Stimulated activated CD8-positive, alpha-beta memory T cell treated with anti-CD3 and anti-CD28 coated beads, Interleukin-4, amount 100 ng/mL, for 1 hour (primary cell): ENCODE measurements around the gene S1PR4.
A peak's percentile ranks its signal among the peaks of the same experiment; 100 is the strongest.
"Not testable (repeated sequence)": the region's sequence is repeated elsewhere in the genome, so short reads cannot be mapped to it uniquely, and the experiment has no call there.

ENCODE experiments used
- DNase-seq, 2 donors: peaks; one replicate each; pipeline ENCODE4 v3.0.0-alpha.2; 2020; ENCODE audit warnings: low read depth in 2 of 2, low spot score in 1 of 2

Gene S1PR4

DNA sequence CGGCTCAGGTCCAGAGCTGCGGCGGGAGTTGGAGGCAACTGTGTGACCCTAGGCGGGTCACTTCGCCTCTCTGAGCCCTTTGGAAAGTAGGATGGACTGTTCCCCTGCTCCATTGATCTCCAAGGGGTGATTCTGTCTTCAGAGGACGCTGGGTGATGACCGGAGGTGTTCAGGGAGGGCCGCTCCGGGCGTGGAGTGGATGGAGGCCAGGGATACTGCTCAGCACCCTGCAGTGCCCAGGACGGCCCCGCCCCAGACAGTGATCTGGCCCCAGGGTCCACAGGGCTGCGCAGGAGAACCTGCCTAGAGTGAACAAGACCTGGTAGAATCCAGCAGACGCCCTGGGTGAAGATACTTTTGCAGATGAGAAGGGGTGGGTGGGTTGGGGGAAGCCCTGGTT lies 14.1 kb downstream of the S1PR4 start:
- DNase-seq: no peak

DNA sequence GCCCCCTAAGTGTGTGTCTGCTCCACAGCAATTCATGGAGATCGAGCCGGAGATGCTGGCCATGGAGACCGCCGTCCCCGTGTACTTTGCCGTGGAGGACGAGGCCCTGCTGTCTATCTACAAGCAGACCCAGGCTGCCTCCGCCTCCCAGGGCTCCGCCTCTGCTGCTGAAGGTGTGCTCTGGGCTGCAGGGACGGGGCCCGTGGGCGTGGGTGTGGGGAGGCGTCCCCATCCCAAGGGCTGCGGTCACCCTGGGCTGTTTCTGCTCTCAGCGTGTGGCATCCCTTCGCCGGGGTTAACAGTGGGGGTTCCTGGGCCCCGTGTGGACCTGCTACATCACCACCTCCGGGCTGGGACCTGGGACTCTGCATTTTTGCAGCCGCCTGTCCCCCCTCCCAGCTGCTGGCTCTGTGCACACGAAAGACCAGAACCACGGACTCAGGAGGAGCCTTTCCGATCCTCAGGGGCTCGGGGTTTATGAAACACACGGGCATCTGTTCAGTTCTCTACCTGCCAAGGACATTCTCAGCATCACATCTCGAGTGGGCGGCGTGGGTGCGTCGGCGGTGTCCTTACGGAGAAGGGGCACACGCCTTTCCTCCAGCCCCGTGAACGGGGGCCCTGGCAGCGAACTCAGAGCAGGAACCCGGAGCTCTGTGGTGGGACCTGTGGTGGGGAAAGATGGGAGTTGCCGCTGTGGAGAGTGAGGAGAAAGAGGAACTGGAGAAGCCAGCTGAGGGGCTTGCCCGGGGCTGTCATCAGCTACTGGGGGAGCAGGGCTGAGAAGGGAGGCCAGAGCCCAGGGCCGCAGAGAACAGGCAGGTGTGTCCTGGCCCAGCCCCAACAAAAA lies 14.9 kb downstream of the S1PR4 start:
- no peak for DNase-seq

DNA sequence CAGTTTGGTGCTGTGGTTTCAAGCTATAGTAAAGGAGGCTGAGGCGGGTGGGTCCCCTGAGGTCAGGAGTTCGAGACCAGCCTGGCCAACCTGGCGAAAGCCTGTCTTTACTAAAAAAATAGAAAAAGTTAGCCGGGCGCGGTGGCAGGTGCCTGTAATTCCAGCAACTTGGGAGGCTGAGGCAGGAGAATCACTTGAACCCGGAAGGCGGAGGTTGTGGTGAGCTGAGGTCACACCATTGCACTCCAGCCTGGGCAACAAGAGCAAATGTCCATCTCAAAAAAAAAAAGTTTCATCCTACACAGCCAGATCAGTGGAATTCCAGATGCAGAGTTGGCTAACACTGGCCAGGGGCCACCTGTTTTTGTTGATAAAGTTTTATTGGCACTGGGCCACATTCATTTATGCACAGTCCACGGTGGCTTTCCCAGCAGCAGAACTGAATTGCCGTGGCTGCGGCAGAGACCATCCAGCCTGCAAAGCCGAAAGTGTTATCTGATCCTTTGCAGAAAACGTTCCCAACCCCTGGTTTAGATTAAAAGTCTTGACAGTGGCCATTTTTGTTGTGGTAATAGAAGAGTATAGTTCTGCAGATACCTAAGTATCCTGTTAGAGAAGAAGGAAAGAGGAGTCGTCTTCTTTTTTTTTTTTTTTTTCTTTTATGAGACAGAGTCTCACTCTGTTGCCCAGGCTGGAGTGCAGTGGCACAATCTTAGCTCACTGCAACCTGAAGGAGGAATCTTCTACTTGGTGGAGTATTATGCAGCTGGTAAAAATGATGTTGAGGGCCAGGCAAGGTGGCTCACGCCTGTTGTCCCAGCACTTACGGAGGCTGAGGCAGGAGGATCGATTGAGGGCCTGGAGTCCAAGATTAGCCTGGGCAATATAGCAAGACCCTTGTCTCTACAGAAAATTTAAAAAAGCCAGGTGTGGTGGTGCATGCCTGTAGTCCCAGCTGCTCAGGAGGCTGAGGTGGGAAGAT lies 15.8 kb downstream of the S1PR4 start:
- DNase-seq: no peak

DNA sequence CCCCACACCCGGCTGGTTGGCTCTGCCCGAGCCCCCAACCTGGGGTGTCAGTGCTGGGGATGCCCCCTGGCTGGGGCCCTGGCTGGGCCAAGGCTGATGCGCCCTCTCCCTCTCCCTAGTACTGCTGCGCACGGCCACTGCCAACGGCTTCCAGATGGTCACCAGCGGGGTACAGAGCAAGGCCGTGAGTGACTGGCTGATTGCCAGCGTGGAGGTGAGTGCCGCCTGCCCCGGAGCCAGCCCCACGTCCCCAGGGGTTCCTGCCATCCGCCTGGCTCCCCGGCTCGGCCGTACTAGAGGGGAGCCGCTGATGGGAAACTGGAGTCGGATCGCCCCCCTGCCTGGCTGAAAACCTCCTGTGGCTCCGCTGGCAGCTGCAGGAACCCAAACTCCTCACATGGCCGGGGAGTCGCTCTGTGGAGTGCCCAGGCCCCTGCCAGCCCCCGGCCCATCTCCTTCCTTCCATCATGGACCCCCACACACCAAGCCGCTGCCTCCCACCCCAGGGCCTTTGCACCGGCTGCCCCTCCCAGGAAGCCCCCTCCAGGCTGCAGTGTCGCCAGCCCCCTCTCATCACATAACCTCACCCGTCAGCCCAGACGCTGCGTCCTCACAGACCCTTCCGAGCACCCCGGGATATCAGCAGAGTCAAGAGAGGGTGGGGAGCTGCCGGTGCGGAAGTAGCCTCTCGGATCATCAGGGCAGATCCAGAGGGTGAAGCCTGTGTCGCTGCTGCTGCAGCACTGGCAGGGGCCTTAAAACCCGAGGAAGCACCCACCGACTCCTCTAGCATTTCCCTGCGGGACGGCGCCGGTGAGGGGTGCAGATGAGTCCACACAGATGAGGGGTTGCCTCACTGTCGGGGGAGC lies 17.7 kb downstream of the S1PR4 start:
- no peak for DNase-seq

DNA sequence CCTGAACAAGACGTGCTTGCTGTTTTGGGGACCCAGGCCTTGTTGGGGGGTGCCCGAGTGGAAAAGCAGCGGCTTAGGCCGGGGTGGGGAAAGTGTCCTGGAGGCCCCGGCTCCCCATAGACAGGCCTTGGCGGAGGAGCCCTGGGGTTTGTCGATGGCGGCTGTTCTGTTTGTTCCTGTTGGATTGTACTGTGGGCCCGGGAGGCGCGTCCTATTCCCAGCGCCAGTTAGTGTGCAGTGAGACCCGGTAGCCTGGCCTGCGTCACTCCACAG lies 18.3 kb downstream of the S1PR4 start:
- DNase-seq: no peak

DNA sequence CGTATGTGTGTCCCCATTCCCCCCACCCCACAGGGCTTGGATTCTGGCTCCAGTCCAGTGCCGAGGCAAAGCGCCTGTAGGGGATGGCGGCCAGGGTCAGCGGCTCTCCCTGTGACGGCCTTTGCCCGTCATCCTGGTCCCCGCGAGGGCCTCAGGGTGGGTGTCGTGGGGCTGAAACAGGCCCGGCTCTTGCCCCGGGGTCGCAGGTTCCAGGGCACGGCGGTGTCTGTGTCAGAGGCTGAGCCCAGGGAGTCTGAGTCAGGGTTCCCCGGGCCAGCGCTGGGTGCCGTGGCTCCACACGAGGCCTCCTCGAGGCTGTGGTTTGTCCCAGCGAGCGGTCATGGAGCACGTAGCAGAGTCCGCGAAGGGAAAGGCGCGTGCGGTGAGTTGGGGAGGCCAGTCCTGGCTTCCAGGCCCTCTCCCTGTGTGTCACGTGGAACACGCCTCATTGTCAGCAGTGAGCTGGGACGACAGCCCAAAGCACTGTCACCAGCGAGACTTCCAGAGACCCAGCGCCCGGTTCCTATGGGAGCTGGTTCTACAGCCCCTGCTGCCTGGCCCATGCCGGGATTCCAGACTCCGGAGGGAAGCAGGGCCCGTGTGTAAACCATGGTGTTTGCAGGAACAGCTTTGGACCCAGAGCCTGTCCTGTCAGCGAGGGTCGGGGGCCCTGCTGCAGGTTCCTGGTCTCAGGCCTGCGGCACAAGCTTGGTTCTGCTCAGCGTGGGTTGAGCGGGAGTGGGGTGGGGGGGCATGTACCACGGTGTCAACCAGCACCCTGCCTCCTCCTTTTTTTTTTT lies 20.5 kb downstream of the S1PR4 start:
- DNase-seq: no peak

DNA sequence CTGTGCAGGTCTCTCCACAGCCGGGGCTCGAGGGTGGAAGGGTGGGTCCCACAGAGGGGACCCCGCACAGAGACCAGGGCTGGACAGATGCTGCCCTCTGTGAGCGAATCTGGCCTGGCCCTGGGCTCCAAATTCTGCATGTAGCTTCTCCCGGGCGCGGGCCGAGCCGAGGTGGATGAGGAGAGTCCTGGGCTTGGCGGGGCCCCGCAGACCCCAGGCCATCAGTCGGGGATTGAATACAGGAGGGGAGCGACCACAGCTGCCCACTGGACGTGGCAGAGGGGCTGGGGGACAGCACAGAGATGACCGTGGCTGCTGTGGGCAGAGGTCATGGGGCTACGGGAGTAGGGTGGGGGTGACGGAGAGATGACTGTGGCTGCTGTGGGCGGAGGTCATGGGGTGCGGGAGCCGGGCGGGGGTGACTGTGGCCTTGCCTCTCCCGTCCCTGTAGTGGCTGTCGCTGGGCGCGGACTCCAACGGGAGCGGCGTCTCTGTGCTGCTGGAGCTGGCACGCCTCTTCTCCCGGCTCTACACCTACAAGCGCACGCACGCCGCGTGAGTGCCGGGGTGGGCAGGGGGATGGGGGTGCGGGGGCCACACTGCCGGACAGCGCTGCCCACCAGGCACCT lies 22.6 kb downstream of the S1PR4 start:
- DNase-seq: no peak

DNA sequence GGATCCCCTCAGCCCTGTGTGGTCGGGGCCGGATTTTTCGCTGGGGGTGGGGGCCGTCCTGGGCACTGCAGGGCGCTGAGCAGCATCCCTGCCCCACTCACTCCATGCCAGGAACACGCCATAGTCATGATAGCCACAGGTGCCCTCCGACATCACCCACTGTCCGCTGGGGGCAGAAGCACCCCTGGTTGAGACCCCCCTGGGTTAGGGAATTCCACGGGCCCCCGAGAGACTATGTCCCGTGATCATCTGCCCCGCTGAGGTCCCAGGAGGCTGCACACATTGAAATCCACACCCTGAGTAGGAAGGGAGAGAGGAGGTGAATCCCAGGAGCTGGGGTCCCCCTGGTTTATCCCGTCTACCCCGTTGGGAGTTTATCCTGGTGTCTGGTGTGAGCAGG lies 23.3 kb downstream of the S1PR4 start:
- no peak for DNase-seq

DNA sequence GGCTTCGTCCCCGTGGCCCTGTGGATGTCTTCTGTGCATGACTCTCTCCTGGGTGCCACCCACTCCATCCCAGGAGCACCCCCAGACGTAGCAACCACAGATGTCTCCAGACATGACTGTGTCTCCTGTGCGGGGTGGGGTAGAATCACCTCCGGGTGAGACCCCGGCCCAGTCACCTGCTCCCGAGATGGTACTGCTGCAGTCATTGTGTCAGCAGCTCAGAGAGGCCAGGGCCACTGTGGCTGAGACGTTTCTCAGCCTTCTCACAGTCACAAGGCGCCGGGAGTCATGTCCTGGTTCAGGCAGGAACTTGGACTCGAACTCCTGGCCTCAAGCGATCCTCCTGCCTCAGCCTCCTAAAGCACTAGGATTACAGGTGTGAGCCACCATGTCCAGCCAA lies 23.8 kb downstream of the S1PR4 start:
- DNase-seq: no peak

DNA sequence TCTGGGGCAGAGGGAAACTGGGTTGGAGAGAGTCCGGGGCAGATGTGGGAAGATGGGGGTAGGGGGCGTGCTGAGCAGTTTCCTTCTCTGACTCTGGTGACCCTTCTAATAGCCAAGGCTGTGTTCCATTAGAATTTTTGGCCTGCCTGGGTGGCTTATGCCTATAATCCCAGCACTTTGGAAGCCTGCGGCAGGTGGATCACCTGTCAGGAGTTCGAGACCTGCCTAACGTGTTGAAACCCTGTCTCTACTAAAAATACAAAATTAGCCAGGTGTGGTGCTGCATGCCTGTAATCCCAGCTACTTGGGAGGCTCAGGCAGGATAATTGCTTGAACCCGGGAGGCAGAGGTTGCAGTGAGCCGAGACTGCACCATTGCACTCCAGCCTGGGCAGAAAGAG lies 24.3 kb downstream of the S1PR4 start:
- not testable (repeated sequence) for DNase-seq

DNA sequence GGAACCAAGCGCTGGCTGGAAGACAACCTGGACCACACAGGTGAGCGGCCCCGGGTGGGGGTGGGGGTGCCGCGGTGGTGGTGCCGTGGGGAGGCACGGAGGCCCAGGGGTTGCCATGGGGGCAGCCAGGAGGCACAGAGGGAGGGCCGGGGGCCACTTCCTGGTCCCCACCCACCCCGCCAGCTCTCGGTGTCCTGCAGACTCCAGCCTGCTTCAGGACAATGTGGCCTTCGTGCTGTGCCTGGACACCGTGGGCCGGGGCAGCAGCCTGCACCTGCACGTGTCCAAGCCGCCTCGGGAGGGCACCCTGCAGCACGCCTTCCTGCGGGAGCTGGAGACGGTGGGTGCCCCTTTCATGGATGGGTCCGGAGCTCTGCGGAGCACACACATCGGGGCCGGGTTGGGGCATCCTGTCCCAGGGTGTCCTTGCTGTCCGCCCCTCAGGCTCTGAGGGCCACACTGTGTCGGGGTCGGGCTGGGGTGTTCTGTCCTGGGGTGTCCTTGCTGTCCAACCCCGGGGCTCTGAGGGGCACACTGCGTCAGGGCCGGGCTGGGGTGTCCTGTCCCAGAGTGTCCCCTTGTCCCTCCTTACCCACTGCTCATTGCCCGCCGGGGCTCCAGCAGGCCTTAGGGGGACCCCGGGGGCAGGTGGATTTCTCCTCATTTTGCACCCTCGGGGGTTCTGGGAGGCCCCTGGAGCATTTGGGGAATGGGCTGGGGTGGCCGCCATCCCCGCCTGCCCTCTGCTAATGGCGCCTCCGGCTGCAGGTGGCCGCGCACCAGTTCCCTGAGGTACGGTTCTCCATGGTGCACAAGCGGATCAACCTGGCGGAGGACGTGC lies 25.5 kb downstream of the S1PR4 start:
- no peak for DNase-seq

DNA sequence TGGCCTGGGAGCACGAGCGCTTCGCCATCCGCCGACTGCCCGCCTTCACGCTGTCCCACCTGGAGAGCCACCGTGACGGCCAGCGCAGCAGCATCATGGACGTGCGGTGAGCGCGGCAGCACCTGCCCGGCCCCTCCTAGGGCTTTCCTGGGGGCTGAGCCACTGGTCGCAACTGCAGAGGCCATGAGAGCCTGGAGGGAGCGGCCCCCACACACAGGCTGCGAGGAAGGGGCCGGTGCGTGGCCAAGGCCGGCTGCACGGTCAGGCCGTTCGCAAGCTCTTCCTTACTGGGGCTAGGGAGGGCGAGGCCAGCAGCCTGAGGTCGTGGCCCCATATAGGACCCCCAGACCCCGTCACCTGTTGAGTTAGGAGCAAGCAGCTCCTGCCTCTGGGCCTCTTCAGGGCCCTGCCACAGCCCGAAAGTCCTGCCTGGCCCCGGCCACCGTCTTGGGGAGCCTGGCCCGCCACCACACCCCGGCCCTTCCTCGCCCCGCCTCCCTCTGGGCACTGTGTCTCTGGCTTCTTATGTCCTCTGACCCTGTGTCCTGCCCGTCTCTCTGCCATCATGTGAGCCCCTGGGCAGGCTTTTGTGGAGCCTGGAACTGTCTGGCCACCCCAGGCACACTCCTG lies 26.2 kb downstream of the S1PR4 start:
- DNase-seq: no peak

DNA sequence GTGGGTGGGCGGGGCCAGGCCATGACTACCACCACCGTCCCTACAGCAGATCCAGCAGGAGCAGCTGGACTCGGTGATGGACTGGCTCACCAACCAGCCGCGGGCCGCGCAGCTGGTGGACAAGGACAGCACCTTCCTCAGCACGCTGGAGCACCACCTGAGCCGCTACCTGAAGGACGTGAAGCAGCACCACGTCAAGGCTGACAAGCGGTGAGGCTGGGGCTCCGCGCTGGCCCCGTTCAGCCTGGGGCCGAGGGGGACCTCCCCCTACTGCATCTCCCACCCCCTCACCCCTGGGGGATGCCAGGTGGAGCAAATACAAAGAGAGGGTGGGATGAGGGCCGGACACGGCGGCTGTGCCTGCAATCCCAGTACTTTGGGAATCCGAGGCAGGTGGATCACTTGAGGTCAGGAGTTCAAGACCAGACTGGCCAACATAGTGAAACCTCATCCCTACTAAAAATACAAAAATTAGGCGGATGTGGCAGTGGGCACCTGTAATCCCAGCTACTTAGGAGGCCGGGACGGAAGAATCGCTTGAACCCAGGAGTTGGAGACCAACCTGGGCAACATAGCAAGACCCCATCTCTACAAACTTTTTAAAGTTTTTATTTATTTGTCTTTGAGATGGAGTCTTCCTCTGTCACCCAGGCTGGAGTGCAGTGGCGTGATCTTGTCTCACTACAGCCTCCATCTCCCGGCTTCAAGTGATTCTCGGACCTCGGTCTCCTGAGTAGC lies 27.8 kb downstream of the S1PR4 start:
- DNase-seq: no peak

DNA sequence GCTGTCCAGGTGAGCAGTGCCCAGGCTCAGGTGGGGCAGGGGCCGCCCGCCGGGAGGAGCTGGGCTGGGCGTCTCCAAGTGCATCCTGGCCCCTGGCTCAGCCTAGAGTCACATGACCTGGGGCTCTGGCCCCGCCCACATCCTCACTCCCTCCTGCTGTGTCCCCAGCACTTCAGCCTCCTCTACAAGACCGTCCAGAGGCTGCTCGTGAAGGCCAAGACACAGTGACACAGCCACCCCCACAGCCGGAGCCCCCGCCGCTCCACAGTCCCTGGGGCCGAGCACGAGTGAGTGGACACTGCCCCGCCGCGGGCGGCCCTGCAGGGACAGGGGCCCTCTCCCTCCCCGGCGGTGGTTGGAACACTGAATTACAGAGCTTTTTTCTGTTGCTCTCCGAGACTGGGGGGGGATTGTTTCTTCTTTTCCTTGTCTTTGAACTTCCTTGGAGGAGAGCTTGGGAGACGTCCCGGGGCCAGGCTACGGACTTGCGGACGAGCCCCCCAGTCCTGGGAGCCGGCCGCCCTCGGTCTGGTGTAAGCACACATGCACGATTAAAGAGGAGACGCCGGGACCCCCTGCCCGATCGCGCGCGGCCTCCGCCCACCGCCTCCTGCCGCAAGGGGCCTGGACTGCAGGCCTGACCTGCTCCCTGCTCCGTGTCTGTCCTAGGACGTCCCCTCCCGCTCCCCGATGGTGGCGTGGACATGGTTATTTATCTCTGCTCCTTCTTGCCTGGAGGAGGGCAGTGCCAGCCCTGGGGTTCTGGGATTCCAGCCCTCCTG lies 29.1 kb downstream of the S1PR4 start:
- DNase-seq: no peak

DNA sequence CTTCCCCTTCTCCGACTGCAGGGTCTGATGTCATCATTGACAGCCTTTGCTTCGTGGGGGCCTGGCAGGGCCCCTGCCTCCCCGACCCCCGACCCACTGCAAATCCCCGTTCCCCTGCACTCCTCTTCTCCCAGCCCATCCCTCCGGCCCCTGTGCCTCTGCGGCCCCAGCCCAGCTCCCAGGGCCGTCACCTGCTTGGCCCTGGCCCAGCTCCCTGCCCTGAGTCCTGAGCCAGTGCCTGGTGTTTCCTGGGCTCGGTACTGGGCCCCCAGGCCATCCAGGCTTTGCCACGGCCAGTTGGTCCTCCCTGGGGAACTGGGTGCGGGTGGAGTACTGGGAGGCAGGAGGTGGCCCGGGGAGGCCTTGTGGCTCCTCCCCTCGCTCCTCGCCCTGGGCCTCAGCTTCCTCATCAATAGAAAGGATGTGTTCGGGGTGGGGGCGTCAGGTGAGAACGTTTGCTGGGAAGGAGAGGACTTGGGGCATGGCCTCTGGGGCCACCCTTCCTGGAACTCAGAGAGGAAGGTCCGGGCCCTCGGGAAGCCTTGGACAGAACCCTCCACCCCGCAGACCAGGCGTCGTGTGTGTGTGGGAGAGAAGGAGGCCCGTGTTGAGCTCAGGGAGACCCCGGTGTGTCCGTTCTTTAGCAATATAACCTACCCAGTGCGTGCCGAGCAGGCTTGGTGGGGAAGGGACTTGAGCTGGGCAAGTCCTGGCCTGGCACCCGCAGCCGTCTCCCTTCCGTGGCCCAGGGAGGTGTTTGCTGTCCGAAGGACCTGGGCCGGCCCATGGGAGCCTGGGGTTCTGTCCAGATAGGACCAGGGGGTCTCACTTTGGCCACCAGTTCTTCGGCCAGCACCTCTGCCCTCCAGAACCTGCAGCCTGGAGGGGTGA lies 30.0 kb downstream of the S1PR4 start:
- no peak for DNase-seq

DNA sequence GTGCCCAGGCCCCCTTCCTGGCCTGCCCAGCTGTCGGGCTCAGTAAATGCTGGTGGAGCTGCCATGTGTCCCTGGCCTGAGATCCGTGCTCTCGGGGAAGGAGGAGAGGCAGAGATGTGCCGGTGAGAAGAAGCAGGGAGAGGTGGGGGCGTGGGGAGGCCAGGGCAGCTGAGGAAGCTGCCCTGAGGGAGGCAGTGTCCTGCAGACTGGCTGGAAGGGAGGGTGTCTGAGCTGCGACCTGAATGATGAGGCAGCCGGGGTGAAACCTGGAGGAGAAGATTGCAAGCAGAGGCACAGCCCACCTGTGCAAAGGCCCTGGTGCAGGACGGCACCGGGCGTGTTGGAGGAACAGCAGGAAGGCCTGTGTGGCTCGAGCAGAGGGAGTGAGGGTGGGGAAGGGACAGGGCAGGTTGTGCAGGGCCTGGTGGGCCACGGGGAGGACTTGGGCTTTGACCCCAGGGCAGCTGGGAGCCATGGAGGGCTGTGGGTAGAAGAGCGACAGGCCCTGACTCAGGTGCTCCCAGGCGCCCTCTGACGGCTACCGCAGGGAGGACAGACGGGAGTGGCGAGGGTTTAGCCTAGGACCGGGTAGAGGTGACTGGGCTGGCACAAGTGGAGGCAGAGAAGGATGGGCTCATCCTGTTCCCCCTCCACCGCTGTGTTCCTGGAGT lies 31.9 kb downstream of the S1PR4 start:
- DNase-seq: peak; percentile 23 to 39
